Endodermal cell (in vitro differentiated cells): ENCODE measurements around the gene PRKAA2. TPM values are rescaled to one million over a fixed set of nuclear protein-coding genes. Genes with fewer than 3 reads are reported as not detected.

Experiments used
- DNase-seq: peaks from one replicate; pipeline ENCODE4 v3.0.0-alpha.2; 2017
- H3K27ac ChIP-seq: 2 replicates; pipeline ENCODE4 v1.5.1; 2013; ENCODE audit warnings: mild to moderate bottlenecking, low read depth, low read length, moderate library complexity
- H3K27me3 ChIP-seq: 2 replicates; pipeline ENCODE4 v1.6.1; 2013; ENCODE audit warnings: mild to moderate bottlenecking, low read length, moderate library complexity; ENCODE audit not compliant: insufficient read depth, control insufficient read depth, poor library complexity, severe bottlenecking
- H3K36me3 ChIP-seq: 2 replicates; pipeline ENCODE4 v1.7.0; 2013; ENCODE audit warnings: mild to moderate bottlenecking, low read length, moderate library complexity; ENCODE audit not compliant: control insufficient read depth, insufficient read depth
- H3K4me1 ChIP-seq: one replicate; pipeline ENCODE4 v1.7.0; 2013; ENCODE audit warnings: low read length; ENCODE audit not compliant: control insufficient read depth, insufficient read depth
- H3K4me3 ChIP-seq: 2 replicates; pipeline ENCODE4 v1.5.1; 2013; ENCODE audit warnings: mild to moderate bottlenecking, low read length, moderate library complexity
- H3K9ac ChIP-seq: 2 replicates; pipeline ENCODE4 v1.6.1; 2013; ENCODE audit warnings: mild to moderate bottlenecking, low read length, moderate library complexity; ENCODE audit not compliant: poor library complexity, severe bottlenecking; ENCODE audit errors: extremely low read depth
- H3K9me3 ChIP-seq: 2 replicates; pipeline ENCODE4 v1.6.1; 2013; ENCODE audit warnings: mild to moderate bottlenecking, low read length, moderate library complexity; ENCODE audit not compliant: control insufficient read depth
- H3K27ac Mint-ChIP-seq: 2 replicates; pipeline ENCODE4 v1.8.0; 2020; ENCODE audit warnings: mixed read lengths
- H3K27me3 Mint-ChIP-seq: 2 replicates; pipeline ENCODE4 v1.8.0; 2021; ENCODE audit warnings: mild to moderate bottlenecking, mixed read lengths; ENCODE audit not compliant: insufficient read depth
- H3K36me3 Mint-ChIP-seq: 2 replicates; pipeline ENCODE4 v1.8.0; 2020; ENCODE audit warnings: low read depth, mixed read lengths
- H3K4me1 Mint-ChIP-seq: 2 replicates; pipeline ENCODE4 v1.8.0; 2020; ENCODE audit warnings: mixed read lengths
- H3K4me3 Mint-ChIP-seq: 2 replicates; pipeline ENCODE4 v1.8.0; 2020; ENCODE audit warnings: mild to moderate bottlenecking, moderate library complexity, mixed read lengths
- H3K9me3 Mint-ChIP-seq: 2 replicates; pipeline ENCODE4 v1.8.0; 2020; ENCODE audit warnings: mild to moderate bottlenecking, mixed read lengths
- CTCF ChIP-seq: fragments of 200-600 bp; sonication (generic); conservative IDR thresholded peaks from 2 replicates; pipeline ENCODE4 v1.5.0; 2021; ENCODE audit warnings: antibody characterized with exemption, mild to moderate bottlenecking
- WGBS, 2 experiments: methylation state at CpG; one replicate each; pipeline versions ENCODE4 v1.1.5 to v1.1.7; 2013; ENCODE audit warnings: missing lambda C conversion rate in 2 of 2, mixed read lengths in 1 of 2; ENCODE audit not compliant: insufficient coverage in 1 of 2, insufficient read length in 1 of 2; 5-methylcytosine and 5-hydroxymethylcytosine counted together
- total RNA-seq, 2 donors: library from RNA; stranded (reverse); fragmentation: NEBNext Ultra II Directional in 1 of 2; extraction: Animal tissue kit (Norgen Biotek cat#: 25700) in 1 of 2; gene quantifications; 2 replicates in 1 of 2; 3 replicates in 1 of 2; pipeline ENCODE4 v1.2.1, GENCODE V29; 2021

The PRKAA2 gene
- total RNA-seq, 2 donors from 2014 or later = 4.7 to 15.3 TPM

GRCh38 chr1:56686169-56686568 is 41.1 kb downstream of the PRKAA2 start:
- Histone ChIP-seq H3K4me1 (no peaks in the 10 kb centered on the region), H3K9ac (no peak overlapping the region), H3K27me3 (no peaks in the 10 kb centered on the region), H3K9me3 (no peaks in the 10 kb centered on the region), H3K27ac (no peak overlapping the region), H3K36me3 (no peaks in the 10 kb centered on the region), H3K4me3 (no peak overlapping the region)
- Mint-ChIP-seq H3K27ac (no peak overlapping the region), H3K9me3 (no peaks in the 10 kb centered on the region), H3K4me1 (peaks cover 3% of the 10 kb centered on the region), H3K27me3 (no peaks in the 10 kb centered on the region), H3K4me3 (no peak overlapping the region), H3K36me3 (no peaks in the 10 kb centered on the region)
- WGBS, 2 experiments = 83% methylated on average over 2 of the region's 2 CpGs; no CpG with 5 or more reads in 1 of the 2 experiments
- no peak for TF ChIP-seq CTCF
- no peak for DNase-seq

- Histone ChIP-seq H3K4me3 (no peak overlapping the region), H3K4me1 (no peaks in the 10 kb centered on the region), H3K9ac (no peak overlapping the region), H3K27me3 (no peaks in the 10 kb centered on the region), H3K27ac (no peak overlapping the region), H3K9me3 (no peaks in the 10 kb centered on the region), H3K36me3 (no peaks in the 10 kb centered on the region)
- peaks cover 3% of the 10 kb centered on the region for H3K4me1 Mint-ChIP-seq
- 66 to 73% methylated on average over 2 to 3 of the region's 3 CpGs for WGBS, 2 experiments
- H3K4me3 Mint-ChIP-seq = no peak overlapping the region
- H3K36me3 Mint-ChIP-seq = no peaks in the 10 kb centered on the region
- H3K27me3 Mint-ChIP-seq = no peaks in the 10 kb centered on the region
- peak overlapping the region; percentile 22 for H3K27ac Mint-ChIP-seq
- no peaks in the 10 kb centered on the region for H3K9me3 Mint-ChIP-seq
- peak; percentile 57 for DNase-seq
- no peak for TF ChIP-seq CTCF
These were observed 43.5 kb downstream of the PRKAA2 start for GRCh38 chr1:56688522-56689026.

- no peaks in the 10 kb centered on the region for H3K4me1 Mint-ChIP-seq
- no peak overlapping the region for H3K27ac Mint-ChIP-seq
- no peaks in the 10 kb centered on the region for H3K27me3 Mint-ChIP-seq
- Histone ChIP-seq H3K9me3 (peaks cover 14% of the 10 kb centered on the region), H3K4me3 (no peak overlapping the region), H3K9ac (no peak overlapping the region), H3K27ac (no peak overlapping the region), H3K27me3 (no peaks in the 10 kb centered on the region), H3K36me3 (peaks cover 4% of the 10 kb centered on the region), H3K4me1 (no peaks in the 10 kb centered on the region)
- peaks cover 13% of the 10 kb centered on the region for H3K9me3 Mint-ChIP-seq
- 91 to 100% methylated on average over 1 to 3 of the region's 3 CpGs for WGBS, 2 experiments
- no peak overlapping the region for H3K4me3 Mint-ChIP-seq
- DNase-seq = no peak
- TF ChIP-seq CTCF = no peak
- peaks cover 13% of the 10 kb centered on the region for H3K36me3 Mint-ChIP-seq
These were observed 51.5 kb downstream of the PRKAA2 start for GRCh38 chr1:56696663-56697062.
